HEK293 (cell line): ENCODE data around the gene RGS7.
"Not testable (repeated sequence)": the region's sequence is repeated elsewhere in the genome, so short reads cannot be mapped to it uniquely, and the experiment has no call there.

Source experiments
- CTCF ChIA-PET: fragments of 350-600 bp; formaldehyde crosslinking; extraction: SDS; loops from one replicate; lab custom pipeline; 2021; ENCODE audit warnings: antibody characterized with exemption; lab: Yijun Ruan, JAX
- POLR2A ChIA-PET: fragments of 300-600 bp; formaldehyde crosslinking; extraction: SDS; loops from one replicate; lab custom pipeline; 2020; ENCODE audit warnings: antibody characterized with exemption, inconsistent platforms; lab: Yijun Ruan, JAX
- H3K27ac ChIP-seq: fragments of 200-500 bp; sonication (Bioruptor generic); 2 replicates; pipeline ENCODE4 v1.5.1; 2014; ENCODE audit warnings: low read depth, low read length, control low read depth, inconsistent platforms; ENCODE audit errors: extremely low read depth
- H3K36me3 ChIP-seq, 2 experiments: fragments of 200-500 bp in 1 of 2; sonication (Bioruptor generic) in 1 of 2; 1 replicate in 1 of 2; 2 replicates in 1 of 2; pipeline ENCODE4 v1.5.1; 2014 to 2017; ENCODE audit warnings: inconsistent platforms in 2 of 2, low read length in 2 of 2; ENCODE audit not compliant: control insufficient read depth in 2 of 2, insufficient read depth in 1 of 2
- H3K4me1 ChIP-seq: fragments of 200-500 bp; sonication (Bioruptor generic); 2 replicates; pipeline ENCODE4 v1.5.1; 2014; ENCODE audit warnings: mild to moderate bottlenecking, low read length, inconsistent platforms; ENCODE audit not compliant: control insufficient read depth, insufficient read depth
- H3K4me3 ChIP-seq: 2 replicates; pipeline ENCODE4 v1.5.1; 2011; ENCODE audit warnings: low read depth, mild to moderate bottlenecking, control low read depth, low read length, moderate library complexity
- H3K9me3 ChIP-seq: fragments of 200-500 bp; sonication (Bioruptor generic); 2 replicates; pipeline ENCODE4 v1.5.1; 2014; ENCODE audit warnings: low read depth, low read length, inconsistent platforms; ENCODE audit not compliant: control insufficient read depth, insufficient read depth
- KLF7 ChIP-seq: fragments of 450-650 bp; formaldehyde crosslinking; IDR thresholded peaks from 2 replicates; pipeline ENCODE4 v1.5.1; 2016; ENCODE audit warnings: missing biosample characterization, missing genetic modification characterization, borderline replicate concordance
- ZBTB1 ChIP-seq: fragments of 450-650 bp; formaldehyde crosslinking; IDR thresholded peaks from 2 replicates; pipeline ENCODE4 v1.5.1; 2016; ENCODE audit warnings: missing biosample characterization, missing genetic modification characterization
- ZNF146 ChIP-seq: fragments of 450-650 bp; formaldehyde crosslinking; IDR thresholded peaks from 2 replicates; pipeline ENCODE4 v1.5.1; 2016; ENCODE audit warnings: missing biosample characterization, missing genetic modification characterization
- ZNF169 ChIP-seq: fragments of 450-650 bp; formaldehyde crosslinking; IDR thresholded peaks from 2 replicates; pipeline ENCODE4 v1.5.1; 2016; ENCODE audit warnings: missing biosample characterization, missing genetic modification characterization
- ZNF239 ChIP-seq: fragments of 450-650 bp; formaldehyde crosslinking; IDR thresholded peaks from 2 replicates; pipeline ENCODE4 v1.5.1; 2016; ENCODE audit warnings: missing biosample characterization, missing genetic modification characterization
- ZNF248 ChIP-seq: fragments of 450-650 bp; formaldehyde crosslinking; IDR thresholded peaks from 2 replicates; pipeline ENCODE4 v1.5.1; 2017; ENCODE audit warnings: missing biosample characterization, missing genetic modification characterization
- ZNF416 ChIP-seq: fragments of 450-650 bp; formaldehyde crosslinking; IDR thresholded peaks from 2 replicates; pipeline ENCODE4 v1.5.1; 2016; ENCODE audit warnings: missing biosample characterization, missing genetic modification characterization
- ZNF510 ChIP-seq: fragments of 450-650 bp; formaldehyde crosslinking; IDR thresholded peaks from 2 replicates; pipeline ENCODE4 v1.5.1; 2018; ENCODE audit warnings: mild to moderate bottlenecking, missing genetic modification characterization, missing biosample characterization; ENCODE audit not compliant: insufficient replicate concordance
- ZNF548 ChIP-seq: fragments of 450-650 bp; formaldehyde crosslinking; IDR thresholded peaks from 2 replicates; pipeline ENCODE4 v1.5.1; 2016; ENCODE audit warnings: missing biosample characterization, missing genetic modification characterization
- ZNF664 ChIP-seq: fragments of 450-650 bp; formaldehyde crosslinking; IDR thresholded peaks from 2 replicates; pipeline ENCODE4 v1.5.1; 2016; ENCODE audit warnings: missing biosample characterization, missing genetic modification characterization
- ZNF747 ChIP-seq: fragments of 450-650 bp; formaldehyde crosslinking; IDR thresholded peaks from 2 replicates; pipeline ENCODE4 v1.5.1; 2016; ENCODE audit warnings: missing biosample characterization, missing genetic modification characterization
- ZNF777 ChIP-seq: fragments of 450-650 bp; formaldehyde crosslinking; IDR thresholded peaks from 2 replicates; pipeline ENCODE4 v1.5.1; 2017; ENCODE audit warnings: missing biosample characterization, missing genetic modification characterization, borderline replicate concordance
- ZNF791 ChIP-seq: fragments of 450-650 bp; formaldehyde crosslinking; IDR thresholded peaks from 2 replicates; pipeline ENCODE4 v1.5.1; 2016; ENCODE audit warnings: missing biosample characterization, missing genetic modification characterization
- TF ChIP-seq, protein P1 (sequence below): fragments of 450-650 bp; formaldehyde crosslinking; IDR thresholded peaks from 2 replicates; pipeline ENCODE4 v1.5.1; 2016; ENCODE audit warnings: missing biosample characterization, missing genetic modification characterization
- TF ChIP-seq, protein P2 (sequence below): fragments of 450-650 bp; formaldehyde crosslinking; IDR thresholded peaks from 2 replicates; pipeline ENCODE4 v1.5.1; 2016; ENCODE audit warnings: missing biosample characterization, missing genetic modification characterization
- TF ChIP-seq, protein P3 (sequence below): fragments of 450-650 bp; formaldehyde crosslinking; IDR thresholded peaks from 2 replicates; pipeline ENCODE4 v1.5.1; 2016; ENCODE audit warnings: missing biosample characterization, missing genetic modification characterization
- TF ChIP-seq, protein P4 (sequence below): fragments of 450-650 bp; formaldehyde crosslinking; IDR thresholded peaks from 2 replicates; pipeline ENCODE4 v1.5.1; 2016; ENCODE audit warnings: missing biosample characterization, missing genetic modification characterization, low read depth
- TF ChIP-seq, protein P5 (sequence below): fragments of 450-650 bp; formaldehyde crosslinking; IDR thresholded peaks from 2 replicates; pipeline ENCODE4 v1.5.1; 2016; ENCODE audit warnings: missing biosample characterization, missing genetic modification characterization
- TF ChIP-seq, protein P6 (sequence below): fragments of 450-650 bp; formaldehyde crosslinking; IDR thresholded peaks from 2 replicates; pipeline ENCODE4 v1.5.1; 2016; ENCODE audit warnings: missing biosample characterization, missing genetic modification characterization, borderline replicate concordance

The RGS7 gene

GRCh38 chr1:240883490-240883889 lies 473.5 kb downstream of the RGS7 start:
- H3K9me3 ChIP-seq: no peaks in the 10 kb centered on the region
- ChIA-PET POLR2A (no interaction called here), CTCF (interaction anchor here (0.6 to 1.0 kb wide), 3 partner anchors 64 to 692 kb away, joined by 3 to 4 read pairs (median 3); no protein-coding TSS in a partner anchor)
- no peaks in the 10 kb centered on the region for H3K36me3 ChIP-seq
- no peaks in the 10 kb centered on the region for H3K4me1 ChIP-seq
- H3K27ac ChIP-seq: no peak overlapping the region
- TF ChIP-seq ZNF248 (tag by site-specific recombination) (no peak), ZNF416 (no peak), ZNF777 (tag by site-specific recombination) (no peak), ZNF664 (no peak), ZNF510 (tag by site-specific recombination) (no peak)
- no peak overlapping the region for H3K4me3 ChIP-seq

- H3K4me1 ChIP-seq, H3K27ac ChIP-seq, H3K4me3 ChIP-seq, H3K9me3 ChIP-seq, POLR2A ChIA-PET, H3K36me3 ChIP-seq: not testable (repeated sequence)
- CTCF ChIA-PET: interaction anchor here (0.8 to 1.0 kb wide), 2 partner anchors 8 to 64 kb away, joined by 3 read pairs; no protein-coding TSS in a partner anchor
- peak; percentile 94 for TF ChIP-seq ZNF146 (tag by site-specific recombination)
- TF ChIP-seq, protein P1, sequence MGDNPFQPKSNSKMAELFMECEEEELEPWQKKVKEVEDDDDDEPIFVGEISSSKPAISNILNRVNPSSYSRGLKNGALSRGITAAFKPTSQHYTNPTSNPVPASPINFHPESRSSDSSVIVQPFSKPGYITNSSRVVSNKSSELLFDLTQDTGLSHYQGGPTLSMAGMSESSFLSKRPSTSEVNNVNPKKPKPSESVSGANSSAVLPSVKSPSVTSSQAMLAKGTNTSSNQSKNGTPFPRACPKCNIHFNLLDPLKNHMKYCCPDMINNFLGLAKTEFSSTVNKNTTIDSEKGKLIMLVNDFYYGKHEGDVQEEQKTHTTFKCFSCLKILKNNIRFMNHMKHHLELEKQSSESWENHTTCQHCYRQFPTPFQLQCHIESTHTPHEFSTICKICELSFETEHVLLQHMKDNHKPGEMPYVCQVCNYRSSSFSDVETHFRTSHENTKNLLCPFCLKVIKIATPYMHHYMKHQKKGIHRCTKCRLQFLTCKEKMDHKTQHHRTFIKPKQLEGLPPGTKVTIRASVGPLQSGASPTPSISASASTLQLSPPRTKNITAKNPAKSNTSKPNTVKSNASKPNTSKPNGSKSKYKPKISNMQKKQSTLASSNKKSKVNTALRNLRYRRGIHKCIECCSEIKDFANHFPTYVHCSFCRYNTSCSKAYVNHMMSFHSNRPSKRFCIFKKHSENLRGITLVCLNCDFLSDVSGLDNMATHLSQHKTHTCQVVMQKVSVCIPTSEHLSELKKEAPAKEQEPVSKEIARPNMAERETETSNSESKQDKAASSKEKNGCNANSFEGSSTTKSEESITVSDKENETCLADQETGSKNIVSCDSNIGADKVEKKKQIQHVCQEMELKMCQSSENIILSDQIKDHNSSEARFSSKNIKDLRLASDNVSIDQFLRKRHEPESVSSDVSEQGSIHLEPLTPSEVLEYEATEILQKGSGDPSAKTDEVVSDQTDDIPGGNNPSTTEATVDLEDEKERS (tag by site-specific recombination): 0 out of 2 replicates have a peak, but pooled peaks have one; percentile 57
- TF ChIP-seq, protein P2, sequence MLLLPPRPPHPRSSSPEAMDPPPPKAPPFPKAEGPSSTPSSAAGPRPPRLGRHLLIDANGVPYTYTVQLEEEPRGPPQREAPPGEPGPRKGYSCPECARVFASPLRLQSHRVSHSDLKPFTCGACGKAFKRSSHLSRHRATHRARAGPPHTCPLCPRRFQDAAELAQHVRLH: 0 out of 2 replicates have a peak, but pooled peaks have one; percentile 31
These were observed 474.2 kb downstream of the RGS7 start for GRCh38 chr1:240882656-240883308.

- CTCF ChIA-PET: interaction anchor here (0.9 to 2.0 kb wide), 2 partner anchors 10 to 69 kb away, joined by 3 to 9 read pairs; no protein-coding TSS in a partner anchor
- H3K4me1 ChIP-seq: no peaks in the 10 kb centered on the region
- POLR2A ChIA-PET: no interaction called here
- TF ChIP-seq ZNF747 (tag by site-specific recombination) (no peak), ZNF548 (no peak), ZNF239 (tag by site-specific recombination) (no peak), ZNF169 (tag by site-specific recombination) (no peak), KLF7 (no peak), ZBTB1 (tag by site-specific recombination) (no peak), ZNF791 (no peak)
- TF ChIP-seq, protein P3, sequence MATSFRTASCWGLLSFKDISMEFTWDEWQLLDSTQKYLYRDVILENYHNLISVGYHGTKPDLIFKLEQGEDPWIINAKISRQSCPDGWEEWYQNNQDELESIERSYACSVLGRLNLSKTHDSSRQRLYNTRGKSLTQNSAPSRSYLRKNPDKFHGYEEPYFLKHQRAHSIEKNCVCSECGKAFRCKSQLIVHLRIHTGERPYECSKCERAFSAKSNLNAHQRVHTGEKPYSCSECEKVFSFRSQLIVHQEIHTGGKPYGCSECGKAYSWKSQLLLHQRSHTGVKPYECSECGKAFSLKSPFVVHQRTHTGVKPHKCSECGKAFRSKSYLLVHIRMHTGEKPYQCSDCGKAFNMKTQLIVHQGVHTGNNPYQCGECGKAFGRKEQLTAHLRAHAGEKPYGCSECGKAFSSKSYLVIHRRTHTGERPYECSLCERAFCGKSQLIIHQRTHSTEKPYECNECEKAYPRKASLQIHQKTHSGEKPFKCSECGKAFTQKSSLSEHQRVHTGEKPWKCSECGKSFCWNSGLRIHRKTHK (tag by site-specific recombination): no peak
- TF ChIP-seq, protein P4, sequence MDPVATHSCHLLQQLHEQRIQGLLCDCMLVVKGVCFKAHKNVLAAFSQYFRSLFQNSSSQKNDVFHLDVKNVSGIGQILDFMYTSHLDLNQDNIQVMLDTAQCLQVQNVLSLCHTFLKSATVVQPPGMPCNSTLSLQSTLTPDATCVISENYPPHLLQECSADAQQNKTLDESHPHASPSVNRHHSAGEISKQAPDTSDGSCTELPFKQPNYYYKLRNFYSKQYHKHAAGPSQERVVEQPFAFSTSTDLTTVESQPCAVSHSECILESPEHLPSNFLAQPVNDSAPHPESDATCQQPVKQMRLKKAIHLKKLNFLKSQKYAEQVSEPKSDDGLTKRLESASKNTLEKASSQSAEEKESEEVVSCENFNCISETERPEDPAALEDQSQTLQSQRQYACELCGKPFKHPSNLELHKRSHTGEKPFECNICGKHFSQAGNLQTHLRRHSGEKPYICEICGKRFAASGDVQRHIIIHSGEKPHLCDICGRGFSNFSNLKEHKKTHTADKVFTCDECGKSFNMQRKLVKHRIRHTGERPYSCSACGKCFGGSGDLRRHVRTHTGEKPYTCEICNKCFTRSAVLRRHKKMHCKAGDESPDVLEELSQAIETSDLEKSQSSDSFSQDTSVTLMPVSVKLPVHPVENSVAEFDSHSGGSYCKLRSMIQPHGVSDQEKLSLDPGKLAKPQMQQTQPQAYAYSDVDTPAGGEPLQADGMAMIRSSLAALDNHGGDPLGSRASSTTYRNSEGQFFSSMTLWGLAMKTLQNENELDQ (tag by site-specific recombination): no peak
- TF ChIP-seq, protein P5, sequence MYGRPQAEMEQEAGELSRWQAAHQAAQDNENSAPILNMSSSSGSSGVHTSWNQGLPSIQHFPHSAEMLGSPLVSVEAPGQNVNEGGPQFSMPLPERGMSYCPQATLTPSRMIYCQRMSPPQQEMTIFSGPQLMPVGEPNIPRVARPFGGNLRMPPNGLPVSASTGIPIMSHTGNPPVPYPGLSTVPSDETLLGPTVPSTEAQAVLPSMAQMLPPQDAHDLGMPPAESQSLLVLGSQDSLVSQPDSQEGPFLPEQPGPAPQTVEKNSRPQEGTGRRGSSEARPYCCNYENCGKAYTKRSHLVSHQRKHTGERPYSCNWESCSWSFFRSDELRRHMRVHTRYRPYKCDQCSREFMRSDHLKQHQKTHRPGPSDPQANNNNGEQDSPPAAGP (tag by site-specific recombination): no peak
- TF ChIP-seq, protein P6, sequence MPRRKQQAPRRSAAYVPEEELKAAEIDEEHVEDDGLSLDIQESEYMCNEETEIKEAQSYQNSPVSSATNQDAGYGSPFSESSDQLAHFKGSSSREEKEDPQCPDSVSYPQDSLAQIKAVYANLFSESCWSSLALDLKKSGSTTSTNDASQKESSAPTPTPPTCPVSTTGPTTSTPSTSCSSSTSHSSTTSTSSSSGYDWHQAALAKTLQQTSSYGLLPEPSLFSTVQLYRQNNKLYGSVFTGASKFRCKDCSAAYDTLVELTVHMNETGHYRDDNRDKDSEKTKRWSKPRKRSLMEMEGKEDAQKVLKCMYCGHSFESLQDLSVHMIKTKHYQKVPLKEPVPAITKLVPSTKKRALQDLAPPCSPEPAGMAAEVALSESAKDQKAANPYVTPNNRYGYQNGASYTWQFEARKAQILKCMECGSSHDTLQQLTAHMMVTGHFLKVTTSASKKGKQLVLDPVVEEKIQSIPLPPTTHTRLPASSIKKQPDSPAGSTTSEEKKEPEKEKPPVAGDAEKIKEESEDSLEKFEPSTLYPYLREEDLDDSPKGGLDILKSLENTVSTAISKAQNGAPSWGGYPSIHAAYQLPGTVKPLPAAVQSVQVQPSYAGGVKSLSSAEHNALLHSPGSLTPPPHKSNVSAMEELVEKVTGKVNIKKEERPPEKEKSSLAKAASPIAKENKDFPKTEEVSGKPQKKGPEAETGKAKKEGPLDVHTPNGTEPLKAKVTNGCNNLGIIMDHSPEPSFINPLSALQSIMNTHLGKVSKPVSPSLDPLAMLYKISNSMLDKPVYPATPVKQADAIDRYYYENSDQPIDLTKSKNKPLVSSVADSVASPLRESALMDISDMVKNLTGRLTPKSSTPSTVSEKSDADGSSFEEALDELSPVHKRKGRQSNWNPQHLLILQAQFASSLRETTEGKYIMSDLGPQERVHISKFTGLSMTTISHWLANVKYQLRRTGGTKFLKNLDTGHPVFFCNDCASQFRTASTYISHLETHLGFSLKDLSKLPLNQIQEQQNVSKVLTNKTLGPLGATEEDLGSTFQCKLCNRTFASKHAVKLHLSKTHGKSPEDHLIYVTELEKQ (tag by site-specific recombination): no peak
- TF ChIP-seq, all 188 proteins: peak for 0
- Histone ChIP-seq H3K36me3 (no peaks in the 10 kb centered on the region), H3K27ac (no peak overlapping the region), H3K9me3 (no peaks in the 10 kb centered on the region), H3K4me3 (no peak overlapping the region)
These were observed 478.4 kb downstream of the RGS7 start for GRCh38 chr1:240878631-240879030.
